OCI-LY7 (cell line): ENCODE results near the gene TDRD3. TPM values are rescaled to one million over a fixed set of nuclear protein-coding genes. Genes with fewer than 3 reads are reported as not detected.

Experiments
- BruUV-seq: library from RNA; stranded (reverse); fragments of 400-500 nt; replicated peaks from 2 replicates; lab custom pipeline; 2021; lab: Mats Ljungman, UMichigan
- CTCF ChIA-PET: fragments of 300-600 bp; sonication (Branson Sonifier 250); formaldehyde crosslinking; loops from one replicate; lab custom pipeline; 2022; ENCODE audit warnings: antibody characterized with exemption; ENCODE audit not compliant: unreplicated experiment; lab: Charles Lee
- POLR2A ChIA-PET: fragments of 300-600 bp; sonication (Branson Sonifier 250); formaldehyde crosslinking; loops from one replicate; lab custom pipeline; 2022; ENCODE audit warnings: antibody characterized with exemption; lab: Charles Lee
- DNase-seq: peaks from one replicate; pipeline ENCODE4 v3.0.0-alpha.2; 2015; ENCODE audit warnings: low spot score
- H2AFZ ChIP-seq: fragments of 200-600 bp; sonication (generic), shearing (Covaris generic); 2 replicates; pipeline ENCODE4 v1.6.1; 2014; ENCODE audit warnings: mild to moderate bottlenecking, antibody characterized with exemption, low read length, moderate library complexity
- H3K27ac ChIP-seq: fragments of 200-600 bp; sonication (generic); 2 replicates; pipeline ENCODE4 v1.5.1; 2014; ENCODE audit warnings: mixed run types, low read depth, mild to moderate bottlenecking, moderate library complexity, low read length, inconsistent platforms; ENCODE audit not compliant: poor library complexity, severe bottlenecking
- H3K36me3 ChIP-seq: fragments of 200-600 bp; sonication (generic); 2 replicates; pipeline ENCODE4 v1.6.1; 2014; ENCODE audit warnings: mild to moderate bottlenecking, antibody characterized with exemption, low read length, moderate library complexity, mixed read lengths; ENCODE audit not compliant: insufficient read depth
- H3K4me1 ChIP-seq: fragments of 200-600 bp; sonication (generic); 2 replicates; pipeline ENCODE4 v1.5.1; 2014; ENCODE audit warnings: mild to moderate bottlenecking, low read length; ENCODE audit not compliant: insufficient read depth, poor library complexity, severe bottlenecking
- H3K4me2 ChIP-seq: fragments of 200-600 bp; sonication (generic); 2 replicates; pipeline ENCODE4 v1.6.1; 2014; ENCODE audit warnings: mild to moderate bottlenecking, low read length
- H3K4me3 ChIP-seq: fragments of 200-600 bp; sonication (generic); 2 replicates; pipeline ENCODE4 v1.5.1; 2014; ENCODE audit warnings: mild to moderate bottlenecking, low read depth, low read length; ENCODE audit not compliant: poor library complexity, severe bottlenecking
- H3K79me2 ChIP-seq: fragments of 200-600 bp; sonication (generic); 2 replicates; pipeline ENCODE4 v1.6.1; 2016; ENCODE audit warnings: low read depth, mild to moderate bottlenecking, low read length, moderate library complexity, mixed read lengths; ENCODE audit not compliant: insufficient read depth
- H3K9me2 ChIP-seq: fragments of 200-600 bp; sonication (generic); 2 replicates; pipeline ENCODE4 v1.6.1; 2016; ENCODE audit warnings: mild to moderate bottlenecking, low read length, mixed read lengths; ENCODE audit not compliant: insufficient read depth
- H3K9me3 ChIP-seq: fragments of 200-600 bp; sonication (generic); 2 replicates; pipeline ENCODE4 v1.6.1; 2014; ENCODE audit warnings: mild to moderate bottlenecking, mixed run types, low read length, mixed read lengths
- H4K20me1 ChIP-seq: fragments of 200-600 bp; sonication (generic); 2 replicates; pipeline ENCODE4 v1.6.1; 2014; ENCODE audit warnings: mild to moderate bottlenecking, antibody characterized with exemption, low read length, moderate library complexity, mixed read lengths; ENCODE audit not compliant: insufficient read depth
- CTCF ChIP-seq: fragments of 200-600 bp; sonication (generic); conservative IDR thresholded peaks from 2 replicates; pipeline ENCODE4 v1.5.1; 2014; ENCODE audit warnings: mild to moderate bottlenecking, antibody characterized with exemption, low read length, moderate library complexity, mixed read lengths
- EZH2phosphoT487 ChIP-seq: fragments of 200-600 bp; sonication (generic); IDR thresholded peaks from 2 replicates; pipeline ENCODE4 v1.6.1; 2018; ENCODE audit warnings: low read depth, borderline replicate concordance, mild to moderate bottlenecking, mixed run types, antibody characterized with exemption, low read length, moderate library complexity, mixed read lengths
- intact Hi-C: fragments of 100-400 bp; cut with micrococcal nuclease; formaldehyde crosslinking; loops from one replicate; pipeline ENCODE4 v1.10.0; 2022; ENCODE audit not compliant: unreplicated experiment
- total RNA-seq, 2 experiments: library from RNA; depleted of rRNA in 1 of 2; stranded (reverse); fragments of >200 nt in 1 of 2; shearing (Covaris generic) in 1 of 2; gene quantifications; 2 replicates each; pipeline ENCODE4 v1.2.3, GENCODE V29; 2014 to 2022

The TDRD3 gene
- total RNA-seq, 2 experiments from 2014 or later: 13.5 to 17.1 TPM

GRCh38 chr13:60492187-60492586 lies 95.2 kb downstream of the TDRD3 start:
- no peaks in the 10 kb centered on the region for H3K4me1 ChIP-seq
- no peaks in the 10 kb centered on the region for H3K79me2 ChIP-seq
- H2AFZ ChIP-seq: no peak overlapping the region
- intact Hi-C loops: no loop called here
- no peak overlapping the region for H3K4me2 ChIP-seq
- H3K9me3 ChIP-seq: no peaks in the 10 kb centered on the region
- ChIA-PET POLR2A (interaction anchor here (0.7 kb wide), 1 partner anchor 445 kb away, joined by 5 read pairs; no protein-coding TSS in a partner anchor), CTCF (no interaction called here)
- H3K27ac ChIP-seq: no peak overlapping the region
- no peaks in the 10 kb centered on the region for H3K9me2 ChIP-seq
- no peaks in the 10 kb centered on the region for H4K20me1 ChIP-seq
- BruUV-seq: no TSS peak
- no peak overlapping the region for H3K4me3 ChIP-seq
- DNase-seq: no peak
- peaks cover 8% of the 10 kb centered on the region; the same call in 1 of the 2 replicates for H3K36me3 ChIP-seq
- TF ChIP-seq CTCF (no peak), EZH2phosphoT487 (no peak)

- Histone ChIP-seq H3K79me2 (no peaks in the 10 kb centered on the region), H3K4me1 (no peaks in the 10 kb centered on the region), H3K9me2 (no peaks in the 10 kb centered on the region), H4K20me1 (no peaks in the 10 kb centered on the region), H3K27ac (no peak overlapping the region), H3K9me3 (no peaks in the 10 kb centered on the region), H3K36me3 (no peaks in the 10 kb centered on the region), H3K4me2 (no peak overlapping the region), H2AFZ (no peak overlapping the region), H3K4me3 (no peak overlapping the region)
- TF ChIP-seq CTCF (no peak), EZH2phosphoT487 (no peak)
- no peak for DNase-seq
- ChIA-PET CTCF (no interaction called here), POLR2A (interaction anchor here (0.6 kb wide), 1 partner anchor 31 kb away, joined by 3 read pairs; no protein-coding TSS in a partner anchor)
- no TSS peak for BruUV-seq
- intact Hi-C loops: no loop called here
These were observed 97.3 kb downstream of the TDRD3 start for GRCh38 chr13:60494296-60494695.

- no peak overlapping the region for H3K4me2 ChIP-seq
- no peak overlapping the region for H3K4me3 ChIP-seq
- H3K9me3 ChIP-seq: 0 out of 2 replicates have a peak, but pooled peaks cover 11% of the 10 kb centered on the region
- no peak for DNase-seq
- no peaks in the 10 kb centered on the region for H3K79me2 ChIP-seq
- no peaks in the 10 kb centered on the region for H3K4me1 ChIP-seq
- intact Hi-C loops: no loop called here
- no peaks in the 10 kb centered on the region for H4K20me1 ChIP-seq
- no peak overlapping the region for H3K27ac ChIP-seq
- no peak overlapping the region for H2AFZ ChIP-seq
- ChIA-PET CTCF (no interaction called here), POLR2A (no interaction called here)
- no peaks in the 10 kb centered on the region for H3K9me2 ChIP-seq
- no TSS peak for BruUV-seq
- TF ChIP-seq CTCF: no peak
- TF ChIP-seq EZH2phosphoT487: no peak
- H3K36me3 ChIP-seq: peaks cover 3% of the 10 kb centered on the region
These were observed 104.2 kb downstream of the TDRD3 start for GRCh38 chr13:60501236-60501635.
